Smooth muscle cell (in vitro differentiated cells): ENCODE results near the gene SEPHS2. TPM values are rescaled to one million over a fixed set of nuclear protein-coding genes. Genes with fewer than 3 reads are reported as not detected.

ENCODE experiments used
- DNase-seq: peaks from one replicate; lab custom pipeline; 2025; ENCODE audit not compliant: unreplicated experiment; lab: John Stamatoyannopoulos, UW
- H2AFZ ChIP-seq: fragments of 200-600 bp; sonication (generic); 2 replicates; pipeline ENCODE4 v1.6.0; 2016; ENCODE audit warnings: antibody characterized with exemption, low read depth, mild to moderate bottlenecking
- H3F3A ChIP-seq: fragments of 200-600 bp; sonication (generic); 2 replicates; pipeline ENCODE4 v1.6.0; 2017; ENCODE audit warnings: antibody characterized with exemption, low read depth
- H3K27ac ChIP-seq: fragments of 200-600 bp; sonication (generic); 2 replicates; pipeline ENCODE4 v1.5.1; 2016; ENCODE audit warnings: low read depth, mild to moderate bottlenecking
- H3K27me3 ChIP-seq: fragments of 200-600 bp; sonication (generic); 2 replicates; pipeline ENCODE4 v1.6.1; 2016; ENCODE audit warnings: low read depth, mild to moderate bottlenecking
- H3K36me3 ChIP-seq: fragments of 200-600 bp; sonication (generic); 2 replicates; pipeline ENCODE4 v1.5.1; 2016; ENCODE audit warnings: low read depth
- H3K4me1 ChIP-seq: fragments of 200-600 bp; sonication (generic); 2 replicates; pipeline ENCODE4 v1.5.1; 2016; ENCODE audit warnings: low read depth
- H3K4me2 ChIP-seq: fragments of 200-600 bp; sonication (generic); 2 replicates; pipeline ENCODE4 v1.6.0; 2016; ENCODE audit warnings: mild to moderate bottlenecking
- H3K4me3 ChIP-seq: fragments of 200-600 bp; sonication (generic); 2 replicates; pipeline ENCODE4 v1.5.1; 2016; ENCODE audit warnings: mild to moderate bottlenecking
- H3K79me2 ChIP-seq: fragments of 200-600 bp; sonication (generic); 2 replicates; pipeline ENCODE4 v1.6.0; 2016; ENCODE audit warnings: low read depth, mild to moderate bottlenecking
- H3K9ac ChIP-seq: fragments of 200-600 bp; sonication (generic); 2 replicates; pipeline ENCODE4 v1.6.0; 2016; ENCODE audit warnings: low read depth
- H3K9me3 ChIP-seq: fragments of 200-600 bp; sonication (generic); replicated peaks from 2 replicates; pipeline ENCODE4 v1.5.1; 2016; ENCODE audit warnings: low read depth
- H4K20me1 ChIP-seq: fragments of 200-600 bp; sonication (generic); 2 replicates; pipeline ENCODE4 v1.6.0; 2016; ENCODE audit warnings: low read depth
- WGBS: methylation state at CpG from one replicate; pipeline ENCODE4 v1.1.7; 2016; ENCODE audit warnings: low lambda C conversion rate; 5-methylcytosine and 5-hydroxymethylcytosine counted together
- polyA plus RNA-seq: library from polyadenylated mRNA; unstranded; fragments of >200 nt; fragmentation: Nextera tagmentation; extraction: Ambion mirVana; gene quantifications from 2 replicates; pipeline ENCODE4 v1.2.1, GENCODE V29; 2016
- total RNA-seq: library from RNA; depleted of rRNA; stranded (reverse); fragments of >200 nt; gene quantifications from 2 replicates; pipeline ENCODE4 v1.2.3, GENCODE V29; 2014
- TF ChIP-seq, protein P1 (sequence below): fragments of 200-600 bp; sonication (generic); IDR thresholded peaks from 2 replicates; pipeline ENCODE4 v1.5.1; 2017; ENCODE audit warnings: borderline replicate concordance, mild to moderate bottlenecking, antibody characterized with exemption; ENCODE audit not compliant: insufficient read depth, poor library complexity, severe bottlenecking

The SEPHS2 gene
- total and polyA plus RNA-seq, 2 experiments from 2014 or later = 12.1 to 26.4 TPM

DNA sequence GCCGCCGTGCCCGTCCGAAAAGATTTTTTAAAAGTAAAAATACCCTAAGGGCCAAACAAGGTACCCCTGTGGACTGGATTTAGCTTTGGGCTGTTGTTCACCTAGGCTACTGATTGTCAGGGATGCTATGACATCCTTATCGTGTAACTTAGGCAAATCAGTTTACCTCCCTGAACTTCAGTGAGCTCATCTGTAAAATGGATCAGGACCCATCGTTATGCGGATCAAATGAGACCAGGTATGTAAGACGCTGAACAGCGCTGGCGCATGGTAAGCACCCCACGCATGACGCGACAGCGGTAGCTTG is 38.9 kb downstream of the SEPHS2 start:
- H3K27me3 ChIP-seq = no peaks in the 10 kb centered on the region
- WGBS = 33% methylated on average over 14 of the region's 14 CpGs
- H3K4me3 ChIP-seq = peak overlapping the region; percentile 80
- TF ChIP-seq, protein P1, sequence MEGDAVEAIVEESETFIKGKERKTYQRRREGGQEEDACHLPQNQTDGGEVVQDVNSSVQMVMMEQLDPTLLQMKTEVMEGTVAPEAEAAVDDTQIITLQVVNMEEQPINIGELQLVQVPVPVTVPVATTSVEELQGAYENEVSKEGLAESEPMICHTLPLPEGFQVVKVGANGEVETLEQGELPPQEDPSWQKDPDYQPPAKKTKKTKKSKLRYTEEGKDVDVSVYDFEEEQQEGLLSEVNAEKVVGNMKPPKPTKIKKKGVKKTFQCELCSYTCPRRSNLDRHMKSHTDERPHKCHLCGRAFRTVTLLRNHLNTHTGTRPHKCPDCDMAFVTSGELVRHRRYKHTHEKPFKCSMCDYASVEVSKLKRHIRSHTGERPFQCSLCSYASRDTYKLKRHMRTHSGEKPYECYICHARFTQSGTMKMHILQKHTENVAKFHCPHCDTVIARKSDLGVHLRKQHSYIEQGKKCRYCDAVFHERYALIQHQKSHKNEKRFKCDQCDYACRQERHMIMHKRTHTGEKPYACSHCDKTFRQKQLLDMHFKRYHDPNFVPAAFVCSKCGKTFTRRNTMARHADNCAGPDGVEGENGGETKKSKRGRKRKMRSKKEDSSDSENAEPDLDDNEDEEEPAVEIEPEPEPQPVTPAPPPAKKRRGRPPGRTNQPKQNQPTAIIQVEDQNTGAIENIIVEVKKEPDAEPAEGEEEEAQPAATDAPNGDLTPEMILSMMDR = no peak
- H3K9me3 ChIP-seq = no peaks in the 10 kb centered on the region
- peaks cover 13% of the 10 kb centered on the region for H3F3A ChIP-seq
- H4K20me1 ChIP-seq = peaks cover 5% of the 10 kb centered on the region
- H3K79me2 ChIP-seq = peaks cover 10% of the 10 kb centered on the region
- peak overlapping the region; percentile 82 for H2AFZ ChIP-seq
- H3K4me2 ChIP-seq = peak overlapping the region; percentile 84
- H3K36me3 ChIP-seq = no peaks in the 10 kb centered on the region
- no peak overlapping the region for H3K9ac ChIP-seq
- H3K4me1 ChIP-seq = peaks cover 6% of the 10 kb centered on the region
- no peak for DNase-seq
- H3K27ac ChIP-seq = peak overlapping the region; percentile 84

DNA sequence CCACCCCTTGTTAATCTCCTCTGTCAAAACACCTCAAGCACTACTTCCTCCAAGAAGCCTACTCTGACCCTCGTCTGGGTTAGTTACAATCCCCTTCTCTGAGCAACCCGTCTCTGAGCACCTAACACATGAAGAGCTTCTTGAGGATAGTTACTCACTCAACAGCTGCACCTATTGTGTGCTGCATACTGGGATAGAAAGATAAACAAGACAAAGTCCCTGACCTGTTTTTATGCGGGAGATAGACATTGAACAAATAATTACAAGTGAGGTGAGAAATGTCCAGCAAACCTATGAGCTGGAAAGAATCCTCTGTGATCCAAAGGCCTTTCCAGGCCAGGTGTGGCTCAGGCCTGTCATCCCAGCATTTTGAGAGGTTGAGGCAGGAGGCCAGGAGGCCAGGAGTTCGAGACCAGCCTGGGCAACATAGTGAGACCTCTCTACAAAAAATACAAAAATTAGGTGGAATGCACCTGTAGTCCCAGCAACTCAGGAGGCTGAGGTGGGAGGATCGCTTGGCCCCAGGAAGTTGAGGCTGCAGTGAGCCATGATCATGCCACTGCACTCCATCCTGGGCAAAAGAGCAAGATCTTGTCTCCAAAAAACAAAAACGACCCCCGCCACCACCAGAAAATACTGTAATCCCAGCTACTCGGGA is 43.8 kb downstream of the SEPHS2 start:
- WGBS = 82% methylated on average over 8 of the region's 8 CpGs
- no peak overlapping the region for H3K4me2 ChIP-seq
- H3K79me2 ChIP-seq = peaks cover 15% of the 10 kb centered on the region
- no peak overlapping the region for H3K4me3 ChIP-seq
- no peaks in the 10 kb centered on the region for H3K9me3 ChIP-seq
- H3F3A ChIP-seq = peaks cover 29% of the 10 kb centered on the region
- no peaks in the 10 kb centered on the region for H3K36me3 ChIP-seq
- H3K4me1 ChIP-seq = peaks cover 16% of the 10 kb centered on the region
- no peaks in the 10 kb centered on the region for H3K27me3 ChIP-seq
- TF ChIP-seq, protein P1 = no peak
- peak overlapping the region; percentile 96 for H3K27ac ChIP-seq
- H3K9ac ChIP-seq = no peak overlapping the region
- no peaks in the 10 kb centered on the region for H4K20me1 ChIP-seq
- H2AFZ ChIP-seq = no peak overlapping the region
- DNase-seq = no peak

DNA sequence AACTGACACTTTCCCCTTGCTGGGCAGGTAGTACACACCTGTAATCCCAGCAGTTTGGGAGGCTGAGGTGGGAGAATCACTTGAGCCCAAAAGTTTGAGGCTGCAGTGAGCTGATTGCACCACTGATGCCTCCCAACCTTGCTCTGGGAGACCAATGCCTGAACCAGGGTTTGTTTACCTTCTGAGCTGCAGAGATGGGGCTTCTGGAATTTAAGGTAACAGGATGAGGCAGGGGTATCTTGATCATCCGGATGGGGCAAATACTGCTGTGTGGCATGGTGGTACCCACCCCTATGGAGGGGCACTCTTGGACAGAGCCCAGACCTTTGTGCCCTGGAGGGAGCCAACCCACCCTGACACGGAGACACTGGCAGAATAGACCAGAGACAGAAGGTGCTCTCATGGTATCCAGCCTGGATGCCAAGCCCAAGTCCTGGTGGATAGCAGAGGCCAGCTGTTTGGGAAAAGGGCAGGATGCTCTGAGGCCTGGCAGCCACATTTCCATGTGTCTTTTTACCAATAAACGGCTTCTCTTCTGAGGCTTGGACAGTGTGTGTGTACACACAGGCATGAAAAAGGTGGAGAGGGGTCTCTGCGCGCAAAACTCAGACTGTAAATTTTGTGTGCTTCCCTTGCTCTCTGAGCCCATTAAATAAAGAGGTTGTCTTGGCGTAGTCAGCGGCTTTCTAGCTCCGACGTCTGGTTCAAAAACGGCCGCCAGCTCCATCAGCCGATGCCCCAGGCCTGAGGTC is 46.1 kb downstream of the SEPHS2 start:
- H3K4me2 ChIP-seq = peak overlapping the region; percentile 87
- H3K36me3 ChIP-seq = no peaks in the 10 kb centered on the region
- peaks cover 36% of the 10 kb centered on the region for H3F3A ChIP-seq
- peak overlapping the region; percentile 96 for H3K27ac ChIP-seq
- TF ChIP-seq, protein P1 = no peak
- H4K20me1 ChIP-seq = no peaks in the 10 kb centered on the region
- no peak for DNase-seq
- peak overlapping the region; percentile 85 for H3K9ac ChIP-seq
- H2AFZ ChIP-seq = no peak overlapping the region
- H3K9me3 ChIP-seq = no peaks in the 10 kb centered on the region
- H3K27me3 ChIP-seq = no peaks in the 10 kb centered on the region
- peaks cover 23% of the 10 kb centered on the region for H3K4me1 ChIP-seq
- WGBS = 13% methylated on average over 12 of the region's 12 CpGs
- H3K4me3 ChIP-seq = peak overlapping the region; percentile 68
- H3K79me2 ChIP-seq = peaks cover 28% of the 10 kb centered on the region
